GM19468 (cell line): ENCODE results near the gene HIBCH.
"Not testable (repeated sequence)": the region's sequence is repeated elsewhere in the genome, so short reads cannot be mapped to it uniquely, and the experiment has no call there.

Source experiments
- ATAC-seq: cut with Tn5 transposase; IDR thresholded peaks from one replicate; pipeline ENCODE4 v1.9.1; 2021; ENCODE audit warnings: mild to moderate bottlenecking, moderate library complexity, moderate number of reproducible peaks; ENCODE audit not compliant: unreplicated experiment; ENCODE audit errors: extremely low read depth

The HIBCH gene

GRCh38 chr2:190313880-190314279, 5.7 kb downstream of the HIBCH start:
- no peak for ATAC-seq

DNA sequence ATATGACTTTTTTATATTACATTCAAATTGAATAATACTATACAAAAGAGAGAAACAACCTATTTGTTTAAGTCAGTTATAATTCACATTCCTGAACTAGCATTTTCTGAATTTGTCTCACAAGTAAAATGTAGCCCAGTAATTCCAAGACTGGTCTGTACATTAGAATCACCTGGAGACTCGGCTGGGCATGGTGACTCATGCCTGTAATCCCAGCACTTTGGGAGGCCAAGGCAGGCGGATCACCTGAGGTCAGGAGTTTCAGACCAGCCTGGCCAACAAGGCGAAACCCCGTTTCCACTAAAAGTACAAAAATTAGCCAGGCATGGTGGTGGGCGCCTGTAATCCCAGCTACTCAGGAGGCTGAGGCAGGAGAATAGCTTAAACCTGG, 7.0 kb downstream of the HIBCH start:
- ATAC-seq, result not testable (repeated sequence)

DNA sequence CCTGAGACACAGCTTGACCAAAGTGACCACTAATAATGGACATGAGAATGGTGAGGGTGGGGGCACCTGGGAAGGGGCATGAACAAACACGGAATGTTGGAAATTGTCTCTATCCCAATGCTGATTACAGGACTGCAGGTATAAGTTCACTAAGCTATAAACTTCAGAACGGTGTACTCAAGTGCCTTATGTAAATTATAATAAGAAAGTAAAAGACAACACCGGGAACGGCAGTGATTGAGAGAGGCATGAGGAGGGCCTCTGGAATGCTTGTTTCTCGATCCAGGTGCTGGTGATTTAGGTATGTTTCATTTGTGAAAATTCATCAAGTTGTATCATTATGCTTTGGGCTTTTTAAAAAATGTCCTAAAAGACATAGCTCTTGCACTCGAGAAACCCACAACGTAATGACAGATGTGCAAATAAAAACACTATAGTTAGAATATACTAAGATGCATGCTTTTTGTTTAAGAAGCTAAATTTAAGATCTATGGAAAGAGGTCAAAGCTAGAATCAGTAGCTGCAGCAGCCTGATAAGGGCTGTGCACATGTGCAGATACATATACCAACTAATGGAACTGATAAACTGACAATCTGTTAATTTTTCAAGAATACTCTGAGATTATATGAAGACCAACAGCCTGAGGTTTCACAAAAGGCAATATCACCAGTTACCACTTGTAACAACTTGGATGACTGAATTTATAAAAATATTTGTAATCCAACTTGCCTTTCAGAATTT, 7.6 kb downstream of the HIBCH start:
- ATAC-seq, result no peak

DNA sequence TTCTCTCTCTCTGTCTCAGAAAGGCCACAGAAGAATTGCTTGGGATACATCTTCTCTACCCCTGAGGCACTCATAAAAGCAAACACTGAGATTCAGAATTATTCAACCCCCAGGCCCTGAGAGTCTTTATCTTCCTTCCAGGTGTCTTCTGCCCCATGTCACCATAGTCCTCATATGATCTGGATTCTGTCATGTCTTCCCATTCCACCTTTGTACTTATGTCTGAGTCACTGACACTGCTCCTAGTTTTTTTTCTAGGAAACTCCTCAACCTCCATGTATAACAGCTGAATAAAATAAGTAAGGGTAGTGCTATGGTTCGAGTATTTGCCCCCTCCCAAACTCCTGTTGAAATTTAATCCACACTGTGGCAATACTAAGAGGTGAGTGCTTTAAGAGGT, 11.6 kb downstream of the HIBCH start:
- no peak for ATAC-seq

DNA sequence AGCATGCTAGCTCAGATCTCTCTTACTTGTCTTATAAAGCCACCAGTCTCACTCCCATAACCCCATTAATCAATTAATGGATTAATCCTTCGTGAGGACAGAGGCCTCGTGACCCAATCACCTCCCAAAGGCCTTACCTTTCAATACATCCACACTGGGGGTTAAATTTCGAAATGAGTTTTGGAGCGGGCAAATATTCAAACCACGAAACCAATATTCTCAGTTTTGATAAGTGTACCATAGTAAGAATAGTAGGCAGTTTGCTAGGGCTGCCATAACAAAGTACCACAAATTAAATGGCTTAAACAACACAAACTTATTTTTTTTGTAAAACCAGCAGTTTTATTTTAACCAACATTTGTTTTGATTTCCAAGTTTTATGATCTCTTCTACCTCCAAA, 15.2 kb downstream of the HIBCH start:
- no peak for ATAC-seq

GRCh38 chr2:190303647-190304046, 16.0 kb downstream of the HIBCH start:
- ATAC-seq, result no peak

DNA sequence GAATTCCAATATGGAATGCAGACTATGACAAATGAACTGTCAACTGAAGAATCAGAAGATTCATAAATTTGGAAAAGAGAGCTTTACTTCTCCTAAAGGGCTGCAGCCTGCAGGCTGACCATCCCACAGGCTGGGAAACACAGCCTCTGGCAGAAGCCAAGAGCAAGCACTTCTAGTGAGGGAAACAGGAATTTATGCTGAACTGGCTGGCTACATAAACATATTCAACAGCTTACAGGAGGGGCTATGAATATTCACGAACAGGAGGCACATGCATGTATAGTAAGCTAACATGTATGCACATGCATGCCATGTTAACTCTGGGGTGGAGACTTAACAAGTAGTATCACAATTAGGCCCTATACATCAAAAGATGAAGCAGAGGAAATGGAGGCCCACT, 17.6 kb downstream of the HIBCH start:
- ATAC-seq, result no peak

DNA sequence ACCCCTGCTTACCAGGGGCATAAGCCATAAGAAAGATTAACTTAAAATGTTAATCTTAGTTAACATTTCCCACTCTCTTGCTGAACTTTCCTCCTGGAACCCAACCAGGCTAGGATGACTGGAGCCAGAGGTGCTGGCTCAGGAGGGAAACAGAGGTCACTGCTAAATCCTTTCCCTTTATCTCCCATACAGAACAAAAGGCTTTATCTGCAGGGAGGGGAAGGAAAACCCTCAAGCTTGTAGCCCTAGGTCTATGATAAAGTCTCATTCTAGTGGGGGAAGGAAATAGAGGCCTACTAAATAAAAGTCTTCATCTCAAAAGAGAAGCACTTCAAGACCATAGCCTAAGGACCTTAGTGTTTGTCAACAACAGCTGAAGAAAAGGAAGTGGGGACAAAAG, 18.6 kb downstream of the HIBCH start:
- ATAC-seq, result no peak

- ATAC-seq, result not testable (repeated sequence)
Observed at GRCh38 chr2:190297880-190298279, 21.7 kb downstream of the HIBCH start.

GRCh38 chr2:190283783-190284182, 35.8 kb downstream of the HIBCH start:
- ATAC-seq, result no peak

DNA sequence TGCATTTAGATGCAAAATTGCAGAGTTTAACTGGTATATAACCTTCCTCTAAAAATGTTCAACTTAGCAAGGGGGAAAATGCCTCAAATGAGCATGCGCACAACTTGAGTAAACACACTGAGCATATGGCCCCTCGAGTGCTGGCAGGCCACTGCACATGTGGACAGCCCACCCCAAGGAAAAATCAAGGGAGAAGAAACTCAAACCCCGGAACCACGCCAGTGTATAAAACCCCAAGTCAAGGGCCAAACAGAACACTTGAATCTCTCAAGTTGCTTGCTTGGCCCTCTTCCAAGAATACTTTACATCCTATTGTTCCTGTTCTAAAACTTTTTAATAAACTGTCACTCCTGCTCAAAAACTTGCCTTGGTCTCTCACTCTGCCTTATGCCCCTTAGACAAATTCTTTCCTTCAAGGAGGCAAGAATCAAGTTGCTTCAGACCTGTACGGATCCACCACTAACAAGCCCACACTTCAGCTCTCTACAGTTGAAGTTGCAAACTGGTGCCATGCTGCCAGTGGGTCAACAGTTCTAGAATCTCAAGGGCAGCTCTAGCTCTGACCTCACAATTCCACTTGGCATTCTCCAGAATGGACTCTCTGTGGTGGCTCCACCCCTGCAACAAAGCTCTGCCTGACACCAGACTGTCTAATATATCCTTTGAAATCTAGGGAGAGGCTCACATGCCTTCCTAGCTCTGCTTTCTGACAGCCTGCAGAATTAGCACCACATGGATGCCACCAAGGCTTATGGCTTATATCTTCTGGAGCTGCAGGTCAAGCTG, 38.9 kb downstream of the HIBCH start:
- no peak for ATAC-seq

- ATAC-seq, result not testable (repeated sequence)
Observed at GRCh38 chr2:190279256-190280134, 40.1 kb downstream of the HIBCH start.

DNA sequence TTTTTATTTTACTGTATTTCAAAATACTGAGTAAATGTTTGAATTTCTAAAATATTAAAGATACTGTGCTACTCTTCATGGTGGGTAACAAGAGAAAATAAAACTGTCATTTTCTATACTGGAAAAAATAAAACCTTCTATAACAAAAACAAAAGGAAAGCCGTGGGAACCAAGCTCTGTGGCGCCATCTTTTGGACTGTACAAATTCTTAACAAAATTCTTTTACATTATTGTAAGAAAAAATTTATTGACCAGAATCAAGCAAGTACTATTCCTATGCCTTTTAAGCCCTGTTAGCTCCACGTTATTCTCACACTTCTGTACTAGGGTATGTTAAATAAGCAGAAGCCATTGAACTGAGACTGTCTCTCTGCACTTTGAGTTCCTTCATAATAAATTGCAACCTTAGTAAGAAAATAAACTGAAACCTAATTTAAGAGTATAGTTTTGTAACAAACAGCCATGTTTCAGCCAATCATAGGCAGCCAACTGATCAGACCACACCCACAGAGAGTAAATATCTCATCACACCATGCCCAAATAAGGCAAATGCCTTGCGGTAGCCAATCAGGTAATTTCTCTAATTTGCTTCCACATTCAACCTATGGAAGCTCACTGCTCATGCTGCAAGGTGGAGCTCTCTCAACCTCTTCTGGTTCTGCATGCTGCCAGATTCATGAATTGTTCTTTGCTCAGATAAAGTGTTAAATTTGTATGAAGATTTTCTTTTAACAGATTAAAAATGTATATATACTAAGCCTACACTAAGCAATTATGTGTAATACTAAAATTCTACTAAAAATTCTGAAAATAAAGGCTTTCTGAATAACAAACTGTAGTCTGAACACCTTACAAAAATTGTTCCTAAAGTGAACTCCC, 42.2 kb downstream of the HIBCH start:
- no peak for ATAC-seq

- no peak for ATAC-seq
Observed at GRCh38 chr2:190272457-190272842, 47.2 kb downstream of the HIBCH start.

DNA sequence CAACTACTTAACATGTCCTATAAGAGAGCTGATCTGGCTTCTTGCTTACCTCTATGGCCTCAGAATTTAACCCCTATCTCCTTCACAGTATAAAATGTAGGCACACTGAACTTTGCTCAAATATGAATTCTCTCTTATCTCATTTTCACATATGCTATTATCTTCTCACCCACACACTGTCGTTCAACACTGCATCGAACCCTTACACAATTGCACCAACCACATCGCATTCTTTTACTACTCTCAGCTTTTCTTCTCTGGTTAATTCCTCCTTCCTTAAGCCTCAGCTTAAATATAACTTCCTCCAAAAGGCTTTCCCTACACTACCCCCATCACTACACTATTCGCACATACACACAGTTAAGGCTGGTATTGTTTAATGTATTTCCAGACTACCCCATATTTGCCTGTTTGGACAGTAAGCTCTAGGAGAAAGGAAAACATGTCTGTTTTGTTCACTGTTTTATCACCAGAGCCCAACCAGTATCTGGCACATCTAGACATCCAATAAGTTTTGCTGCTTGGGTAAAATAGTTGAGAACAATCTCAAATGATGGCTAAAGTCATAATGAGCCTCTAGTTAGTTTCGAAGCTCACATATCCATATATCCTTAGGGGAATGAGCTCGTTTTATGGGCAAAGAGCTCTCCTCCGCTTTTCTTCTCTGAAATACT, 47.7 kb downstream of the HIBCH start:
- no peak for ATAC-seq

DNA sequence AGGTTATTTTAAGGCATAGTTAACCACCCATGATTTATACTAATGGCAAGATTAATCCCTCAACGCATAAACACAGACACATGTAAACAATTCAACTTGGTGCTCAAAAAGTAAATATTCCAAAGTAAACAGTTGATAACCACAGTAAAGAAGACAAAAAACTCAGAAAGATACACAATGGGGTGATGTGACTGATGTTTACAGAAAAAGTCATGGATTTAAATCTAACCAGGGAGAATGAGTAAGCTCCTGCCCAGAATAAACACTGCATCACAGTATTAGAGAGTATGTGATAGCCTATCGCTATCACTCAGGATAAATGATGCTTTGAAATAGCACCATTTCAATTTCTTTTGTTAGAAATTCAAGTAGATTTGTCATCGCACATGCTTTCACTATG, 49.3 kb downstream of the HIBCH start:
- no peak for ATAC-seq

GRCh38 chr2:190269699-190270098, 49.9 kb downstream of the HIBCH start:
- not testable (repeated sequence) for ATAC-seq

DNA sequence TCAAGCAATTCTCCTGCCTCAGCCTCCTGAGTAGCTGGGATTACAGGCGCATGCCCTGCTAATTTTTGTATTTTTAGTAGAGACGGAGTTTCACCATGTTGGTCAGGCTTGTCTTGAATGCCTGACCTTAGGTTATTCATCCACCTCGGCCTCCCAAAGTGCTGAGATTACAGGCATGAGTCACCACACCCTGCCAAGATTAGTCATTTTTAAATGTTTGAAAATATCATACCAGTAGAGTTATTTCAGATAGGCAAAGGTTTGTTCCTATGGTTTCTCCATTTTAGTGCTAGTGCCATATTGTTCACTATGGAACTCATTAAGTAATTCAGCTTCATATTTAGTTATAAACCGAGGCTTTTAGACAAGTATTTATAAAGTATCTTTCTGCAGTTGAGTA, 52.3 kb downstream of the HIBCH start:
- no peak for ATAC-seq

DNA sequence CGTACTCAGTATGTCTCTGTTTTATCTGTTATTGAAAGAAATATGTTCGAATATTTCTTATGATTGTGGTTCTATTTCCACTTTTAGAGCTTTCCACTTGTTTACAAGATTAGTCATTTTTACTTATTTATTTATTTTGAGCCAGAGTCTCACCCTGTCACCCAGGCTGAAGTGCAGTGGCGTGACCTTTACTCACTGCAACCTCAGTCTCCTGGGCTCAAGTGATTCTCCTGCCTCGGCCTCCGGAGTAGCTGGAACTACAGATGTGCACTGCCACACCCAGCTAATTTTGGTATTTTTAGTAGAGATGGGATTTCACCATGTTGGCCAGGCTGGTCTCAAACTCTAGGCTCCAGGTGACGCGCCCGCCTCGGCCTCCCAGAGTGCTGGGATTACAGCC, 53.3 kb downstream of the HIBCH start:
- no peak for ATAC-seq
